Endothelial cell of umbilical vein (primary cell): ENCODE results near the gene SOWAHD. TPM values are rescaled to one million over a fixed set of nuclear protein-coding genes. Genes with fewer than 3 reads are reported as not detected.
"Not testable (repeated sequence)": the region's sequence is repeated elsewhere in the genome, so short reads cannot be mapped to it uniquely, and the experiment has no call there.

Experiments
- BruUV-seq: library from RNA; stranded (reverse); fragments of 400-500 nt; replicated peaks from 2 replicates; lab custom pipeline; 2021; lab: Mats Ljungman, UMichigan
- CTCF ChIA-PET: fragments of 300-600, 350-600 bp; sonication (Branson Sonifier 250); formaldehyde crosslinking; loops from one replicate; lab custom pipeline; 2021; ENCODE audit warnings: antibody characterized with exemption, inconsistent platforms; lab: Charles Lee
- POLR2A ChIA-PET: fragments of 300-600, 350-600 bp; sonication (Branson Sonifier 250); formaldehyde crosslinking; loops from one replicate; lab custom pipeline; 2021; ENCODE audit warnings: antibody characterized with exemption, inconsistent platforms; lab: Charles Lee
- DNase-seq: peaks from one replicate; pipeline ENCODE4 v3.0.0-alpha.2; 2011; ENCODE audit warnings: low read depth, low spot score
- FAIRE-seq: peaks from 2 replicates; lab custom pipeline; 2011; peaks lifted over from hg19 to GRCh38; lab: Jason Lieb, UNC
- H2AFZ ChIP-seq: 2 replicates; pipeline ENCODE4 v1.6.0; 2012; ENCODE audit warnings: low read depth, low read length, control low read depth, inconsistent platforms
- H3K27ac ChIP-seq: 2 replicates; pipeline ENCODE4 v1.5.1; 2011; ENCODE audit warnings: low read depth, mild to moderate bottlenecking, control low read depth, low read length, moderate library complexity; ENCODE audit not compliant: insufficient read depth
- H3K27me3 ChIP-seq, 2 experiments: 2 replicates each; pipeline versions ENCODE4 v1.6.0 to v1.6.1; 2011; ENCODE audit warnings: low read length in 2 of 2, mixed read lengths in 1 of 2; ENCODE audit not compliant: control insufficient read depth in 2 of 2, insufficient read depth in 2 of 2
- H3K36me3 ChIP-seq, 2 experiments: 2 replicates in 1 of 2; 3 replicates in 1 of 2; pipeline ENCODE4 v1.5.1; 2011; ENCODE audit warnings: low read length in 2 of 2, mild to moderate bottlenecking in 1 of 2, moderate library complexity in 1 of 2; ENCODE audit not compliant: control insufficient read depth in 2 of 2, insufficient read depth in 2 of 2; ENCODE audit errors: extremely low read depth in 1 of 2
- H3K4me1 ChIP-seq: 3 replicates; pipeline ENCODE4 v1.5.1; 2011; ENCODE audit warnings: mild to moderate bottlenecking, low read length; ENCODE audit not compliant: control insufficient read depth, insufficient read depth; ENCODE audit errors: extremely low read depth
- H3K4me2 ChIP-seq: 2 replicates; pipeline ENCODE4 v1.6.1; 2011; ENCODE audit warnings: low read length, control low read depth, mixed read lengths; ENCODE audit not compliant: insufficient read depth
- H3K4me3 ChIP-seq, 3 experiments: fragments of 200-600 bp in 1 of 3; sonication (generic), shearing (Covaris generic) in 1 of 3; replicated peaks in 1 of 3; 2 replicates each; pipeline ENCODE4 v1.5.1; 2011 to 2016; ENCODE audit warnings: control low read depth in 3 of 3, low read length in 3 of 3, mild to moderate bottlenecking in 2 of 3, inconsistent platforms in 1 of 3, low read depth in 1 of 3, moderate library complexity in 1 of 3; ENCODE audit not compliant: insufficient read depth in 1 of 3
- H3K79me2 ChIP-seq: 2 replicates; pipeline ENCODE4 v1.6.0; 2012; ENCODE audit warnings: low read length, inconsistent platforms; ENCODE audit not compliant: control insufficient read depth, insufficient read depth
- H3K9ac ChIP-seq: replicated peaks from 2 replicates; pipeline ENCODE3; 2011; ENCODE audit warnings: low read length, control low read depth; ENCODE audit not compliant: insufficient read depth; ENCODE audit errors: extremely low read depth
- H3K9me1 ChIP-seq: replicated peaks from 3 replicates; pipeline ENCODE4 v1.6.0; 2011; ENCODE audit warnings: mild to moderate bottlenecking, low read length; ENCODE audit not compliant: control insufficient read depth, insufficient read depth; ENCODE audit errors: extremely low read depth
- H3K9me3 ChIP-seq: replicated peaks from 2 replicates; pipeline ENCODE4 v1.5.1; 2012; ENCODE audit warnings: low read length, inconsistent platforms; ENCODE audit not compliant: control insufficient read depth, insufficient read depth
- H4K20me1 ChIP-seq: replicated peaks from 2 replicates; pipeline ENCODE3; 2011; ENCODE audit warnings: mild to moderate bottlenecking, low read length; ENCODE audit not compliant: control insufficient read depth, insufficient read depth; ENCODE audit errors: extremely low read depth
- EZH2 ChIP-seq: IDR thresholded peaks from 2 replicates; pipeline ENCODE4 v1.6.1; 2012; ENCODE audit warnings: borderline replicate concordance, low read depth, mild to moderate bottlenecking, moderate library complexity, low read length, inconsistent platforms; ENCODE audit not compliant: severe bottlenecking
- FOS ChIP-seq: IDR thresholded peaks from 2 replicates; pipeline ENCODE4 v1.6.1; 2011; ENCODE audit warnings: mild to moderate bottlenecking, low read length, moderate library complexity, borderline replicate concordance; ENCODE audit not compliant: insufficient read depth
- GATA2 ChIP-seq: IDR thresholded peaks from 2 replicates; pipeline ENCODE4 v1.7.0; 2011; ENCODE audit warnings: low read depth, mild to moderate bottlenecking, moderate library complexity, mixed read lengths, low read length; ENCODE audit not compliant: insufficient read length, insufficient read depth
- JUN ChIP-seq: IDR thresholded peaks from 2 replicates; pipeline ENCODE4 v1.6.1; 2011; ENCODE audit warnings: borderline replicate concordance, low read depth; ENCODE audit not compliant: insufficient read length, insufficient read depth
- MAX ChIP-seq: IDR thresholded peaks from 2 replicates; pipeline ENCODE4 v1.6.1; 2011; ENCODE audit not compliant: insufficient read depth, insufficient read length
- MYC ChIP-seq: IDR thresholded peaks from one replicate; pipeline ENCODE4 v1.6.1; 2011; ENCODE audit warnings: mild to moderate bottlenecking, low read depth, low read length
- POLR2A ChIP-seq: IDR thresholded peaks from 2 replicates; pipeline ENCODE4 v1.6.1; 2012; ENCODE audit warnings: low read depth, mild to moderate bottlenecking, control low read depth, low read length
- POLR2AphosphoS5 ChIP-seq: IDR thresholded peaks from 2 replicates; pipeline ENCODE4 v1.6.1; 2012; ENCODE audit warnings: low read depth, mild to moderate bottlenecking, control low read depth, low read length, moderate library complexity; ENCODE audit not compliant: insufficient read depth
- dilution Hi-C: fragments of 300-500 bp; cut with MboI; formaldehyde crosslinking; loops from one replicate; pipeline ENCODE4 v1.15.0; 2019; ENCODE audit warnings: low sequenced_read_pairs; ENCODE audit not compliant: extremely low pct_ligation_motif_present
- intact Hi-C: fragments of 100-400 bp; cut with micrococcal nuclease; formaldehyde crosslinking; loops from one replicate; pipeline ENCODE4 v1.10.0; 2022
- polyA plus RNA-seq, 4 experiments: library from polyadenylated mRNA; depleted of rRNA in 3 of 4; stranded (reverse) in 3 of 4; unstranded in 1 of 4; fragments of >200 nt; gene quantifications; 2 replicates each; pipeline versions ENCODE4 v1.2.1 to v1.2.3, GENCODE V29; 2011 to 2012; ENCODE audit warnings: missing spikeins in 1 of 4
- total RNA-seq: library from RNA; stranded (reverse); gene quantifications from 2 replicates; pipeline ENCODE4 v1.2.3, GENCODE V29; 2021
- TF ChIP-seq, protein P1 (sequence below), 2 donors: IDR thresholded peaks; 1 replicate in 1 of 2; 2 replicates in 1 of 2; pipeline ENCODE4 v1.5.1; 2011; ENCODE audit warnings: low read length in 2 of 2, mild to moderate bottlenecking in 2 of 2, moderate library complexity in 2 of 2, control low read depth in 1 of 2, inconsistent platforms in 1 of 2, low read depth in 1 of 2; ENCODE audit not compliant: insufficient read depth in 1 of 2; ENCODE audit errors: extremely low read depth in 1 of 2

The SOWAHD gene
- total and polyA plus RNA-seq, 2 donors (not counting 3 experiments of a cell fraction or from before 2014, with no cell fraction given), result not detected

DNA sequence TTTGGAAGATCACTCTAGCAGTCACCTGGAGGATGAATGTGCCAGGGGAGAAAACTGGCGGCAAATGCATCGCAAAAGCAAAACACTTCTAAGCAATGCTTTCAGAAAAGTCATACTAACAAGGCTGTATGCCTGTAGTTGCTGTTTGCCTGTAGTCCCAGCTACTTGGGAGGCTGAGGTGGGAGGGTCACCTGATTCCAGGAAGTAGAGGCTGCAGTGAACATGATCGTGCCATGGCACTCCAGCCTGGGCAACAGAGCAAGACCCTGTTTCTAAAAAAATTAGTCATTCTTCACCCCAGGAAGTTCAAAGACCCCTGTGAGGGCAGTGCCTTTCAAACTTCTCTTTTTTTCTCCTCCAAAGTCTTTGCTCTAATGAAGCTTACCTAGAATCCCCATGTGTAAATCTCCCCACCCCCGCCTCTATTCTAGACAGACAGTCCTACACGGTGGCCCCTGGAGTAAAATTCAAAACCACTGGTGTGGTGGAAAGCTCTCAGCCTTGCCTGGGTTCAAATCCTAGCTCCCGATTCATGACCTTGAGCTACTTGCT lies 5.5 kb downstream of the SOWAHD start:
- no peak for DNase-seq
- H3K4me2 ChIP-seq, result no peak overlapping the region
- CTCF ChIA-PET, result interaction anchor here (1.0 kb wide), 2 partner anchors 9 to 41 kb away, joined by 3 read pairs; no protein-coding TSS in a partner anchor
- intact Hi-C loops, result no loop called here
- H3K4me3 ChIP-seq, result no peak overlapping the region
- H4K20me1 ChIP-seq, result no peaks in the 10 kb centered on the region
- no TSS peak for BruUV-seq
- peaks cover 0 to 10% of the 10 kb centered on the region in 2 experiments for H3K27me3 ChIP-seq
- no peaks in the 10 kb centered on the region for H3K9me1 ChIP-seq
- FAIRE-seq, result no peak
- POLR2A ChIA-PET, result interaction anchor here (0.7 kb wide), 1 partner anchor 20 kb away, joined by 3 read pairs; no protein-coding TSS in a partner anchor
- dilution Hi-C loops, result no loop called here
- no peak overlapping the region for H2AFZ ChIP-seq
- H3K9me3 ChIP-seq, result no peaks in the 10 kb centered on the region
- H3K9ac ChIP-seq, result no peak overlapping the region
- peaks cover 3% of the 10 kb centered on the region for H3K4me1 ChIP-seq
- no peaks in the 10 kb centered on the region for H3K79me2 ChIP-seq
- H3K27ac ChIP-seq, result no peak overlapping the region
- TF ChIP-seq EZH2 (no peak), FOS (no peak), MYC (no peak), POLR2AphosphoS5 (no peak), GATA2 (no peak), JUN (no peak), MAX (no peak), POLR2A (no peak)
- TF ChIP-seq, protein P1, sequence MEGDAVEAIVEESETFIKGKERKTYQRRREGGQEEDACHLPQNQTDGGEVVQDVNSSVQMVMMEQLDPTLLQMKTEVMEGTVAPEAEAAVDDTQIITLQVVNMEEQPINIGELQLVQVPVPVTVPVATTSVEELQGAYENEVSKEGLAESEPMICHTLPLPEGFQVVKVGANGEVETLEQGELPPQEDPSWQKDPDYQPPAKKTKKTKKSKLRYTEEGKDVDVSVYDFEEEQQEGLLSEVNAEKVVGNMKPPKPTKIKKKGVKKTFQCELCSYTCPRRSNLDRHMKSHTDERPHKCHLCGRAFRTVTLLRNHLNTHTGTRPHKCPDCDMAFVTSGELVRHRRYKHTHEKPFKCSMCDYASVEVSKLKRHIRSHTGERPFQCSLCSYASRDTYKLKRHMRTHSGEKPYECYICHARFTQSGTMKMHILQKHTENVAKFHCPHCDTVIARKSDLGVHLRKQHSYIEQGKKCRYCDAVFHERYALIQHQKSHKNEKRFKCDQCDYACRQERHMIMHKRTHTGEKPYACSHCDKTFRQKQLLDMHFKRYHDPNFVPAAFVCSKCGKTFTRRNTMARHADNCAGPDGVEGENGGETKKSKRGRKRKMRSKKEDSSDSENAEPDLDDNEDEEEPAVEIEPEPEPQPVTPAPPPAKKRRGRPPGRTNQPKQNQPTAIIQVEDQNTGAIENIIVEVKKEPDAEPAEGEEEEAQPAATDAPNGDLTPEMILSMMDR (IDR thresholded peaks at IDR 0.05; ENCODE audit: extremely low read depth in 1 of 2, insufficient read depth in 1 of 2, low read depth in 1 of 2, low read length in 2 of 2), result no peak
- H3K36me3 ChIP-seq, result no peaks in the 10 kb centered on the region

DNA sequence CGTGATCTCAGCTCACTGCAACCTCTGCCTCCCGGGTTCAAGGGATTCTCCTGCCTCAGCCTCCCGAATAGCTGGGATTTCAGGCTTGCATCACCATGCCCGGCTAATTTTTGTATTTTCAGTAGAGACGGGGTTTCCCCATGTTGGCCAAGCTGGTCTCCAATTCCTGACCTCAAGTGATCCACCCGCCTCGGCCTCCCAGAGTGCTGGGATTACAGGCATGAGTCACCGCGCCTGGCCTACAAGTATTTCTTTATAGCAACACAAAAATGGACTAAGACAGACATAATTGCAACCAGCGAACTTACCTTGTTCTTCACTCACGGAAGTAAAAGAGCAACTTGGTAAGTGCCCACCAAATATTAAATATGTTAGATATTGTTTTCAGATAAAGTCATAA lies 10.0 kb downstream of the SOWAHD start:
- not testable (repeated sequence) for H3K27ac ChIP-seq

DNA sequence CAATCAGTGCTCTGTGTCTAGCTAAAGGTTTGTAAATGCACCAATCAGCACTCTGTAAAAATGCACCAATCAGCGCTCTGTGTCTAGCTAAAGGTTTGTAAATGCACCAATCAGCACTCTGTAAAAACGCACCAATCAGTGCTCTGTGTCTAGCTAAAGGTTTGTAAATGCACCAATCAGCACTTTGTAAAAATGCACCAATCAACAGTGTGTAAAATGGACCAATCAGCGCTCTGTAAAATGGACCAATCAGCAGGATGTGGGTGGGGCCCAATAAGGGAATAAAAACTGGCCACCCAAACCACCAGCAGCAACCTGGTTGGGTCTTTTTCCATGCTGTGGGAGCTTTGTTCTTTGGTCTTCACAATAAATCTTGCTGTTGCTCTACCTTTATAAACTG lies 11.0 kb downstream of the SOWAHD start:
- H3K4me2 ChIP-seq, dilution Hi-C loops, H3K9me3 ChIP-seq, H3K36me3 ChIP-seq, H2AFZ ChIP-seq, DNase-seq, H3K9ac ChIP-seq, H3K4me3 ChIP-seq, H3K79me2 ChIP-seq, BruUV-seq, POLR2A ChIA-PET, FAIRE-seq, H3K27ac ChIP-seq, H3K4me1 ChIP-seq, intact Hi-C loops, H4K20me1 ChIP-seq, H3K9me1 ChIP-seq, H3K27me3 ChIP-seq: not testable (repeated sequence)
- CTCF ChIA-PET, result interaction anchor here (1.0 kb wide), 1 partner anchor 10 kb away, joined by 3 read pairs; no protein-coding TSS in a partner anchor

More for the DNA sequence above, 10.0 kb downstream of the SOWAHD start:
- H3K4me1 ChIP-seq, intact Hi-C loops, FAIRE-seq, H2AFZ ChIP-seq, H3K36me3 ChIP-seq, H3K79me2 ChIP-seq, H3K9me3 ChIP-seq, H3K4me3 ChIP-seq, H3K27me3 ChIP-seq, BruUV-seq, DNase-seq, dilution Hi-C loops, H3K9ac ChIP-seq, POLR2A ChIA-PET, H4K20me1 ChIP-seq, H3K9me1 ChIP-seq, H3K4me2 ChIP-seq: not testable (repeated sequence)
- CTCF ChIA-PET, result interaction anchor here (1.0 kb wide), 1 partner anchor 9 kb away, joined by 3 read pairs; no protein-coding TSS in a partner anchor
